Muscle layer of colon (tissue), 2 donors: Measurements from ENCODE around the gene IRX3.
"Not testable (repeated sequence)": the region's sequence is repeated elsewhere in the genome, so short reads cannot be mapped to it uniquely, and the experiment has no call there.

ENCODE experiments used
- H3K27ac ChIP-seq: one replicate; pipeline ENCODE4 v1.7.0; 2013; ENCODE audit warnings: low read depth, mild to moderate bottlenecking, low read length, moderate library complexity
- H3K27me3 ChIP-seq, 2 donors: one replicate each; pipeline ENCODE4 v1.7.0; 2013; ENCODE audit warnings: low read length in 2 of 2, mild to moderate bottlenecking in 2 of 2; ENCODE audit not compliant: insufficient read depth in 2 of 2, control insufficient read depth in 1 of 2
- H3K36me3 ChIP-seq: one replicate; pipeline ENCODE4 v1.7.0; 2013; ENCODE audit warnings: mild to moderate bottlenecking, low read length; ENCODE audit not compliant: insufficient read depth
- H3K4me1 ChIP-seq: one replicate; pipeline ENCODE4 v1.7.0; 2013; ENCODE audit warnings: mild to moderate bottlenecking, low read length; ENCODE audit not compliant: insufficient read depth
- H3K4me3 ChIP-seq, 2 donors: one replicate each; pipeline ENCODE4 v1.7.0; 2013; ENCODE audit warnings: low read length in 2 of 2, low read depth in 1 of 2, mild to moderate bottlenecking in 1 of 2, moderate library complexity in 1 of 2
- H3K9ac ChIP-seq: one replicate; pipeline ENCODE4 v1.7.0; 2013; ENCODE audit warnings: low read length
- H3K9me3 ChIP-seq: one replicate; pipeline ENCODE4 v1.7.0; 2013; ENCODE audit warnings: mild to moderate bottlenecking, low read length
- donor health status: abdominal sarcoma.
- donor health status: Adenocarcinoma of cecum.

IRX3 gene

DNA sequence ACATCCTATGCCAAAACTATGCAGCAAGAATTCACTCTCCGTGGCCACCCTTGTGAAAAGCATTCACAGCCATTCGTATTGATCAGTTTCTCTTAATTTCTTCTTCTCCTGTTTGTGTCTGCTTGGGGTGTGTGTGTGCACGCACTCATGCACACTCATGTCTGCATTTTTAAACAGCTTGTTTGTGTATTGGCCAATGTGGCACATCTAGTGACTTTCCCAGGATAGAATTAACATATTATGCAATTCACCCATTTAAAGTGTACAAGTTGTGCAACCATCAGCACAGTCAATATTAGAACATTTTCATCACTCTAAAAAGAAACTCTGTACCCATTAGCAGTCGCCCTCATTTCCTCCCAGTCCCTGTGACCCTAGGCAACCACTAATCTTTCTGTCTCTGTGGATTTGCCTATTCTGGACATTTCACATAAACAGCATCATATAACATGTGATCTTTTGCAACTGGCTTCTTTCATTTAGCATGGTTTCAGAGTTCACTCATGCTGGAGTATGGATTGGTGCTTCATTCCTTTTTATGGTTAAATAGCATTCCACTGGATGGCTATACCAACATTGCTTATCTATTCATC, 20.1 kb downstream of the IRX3 start:
- no peak overlapping the region for H3K27ac ChIP-seq
- no peaks in the 10 kb centered on the region for H3K4me1 ChIP-seq
- H3K4me3 ChIP-seq: no peak overlapping the region
- H3K9me3 ChIP-seq: no peaks in the 10 kb centered on the region
- H3K27me3 ChIP-seq: no peaks in the 10 kb centered on the region
- H3K36me3 ChIP-seq: no peaks in the 10 kb centered on the region
- no peak overlapping the region for H3K9ac ChIP-seq

- no peak overlapping the region for H3K27ac ChIP-seq
- no peak overlapping the region for H3K4me3 ChIP-seq
- no peaks in the 10 kb centered on the region for H3K27me3 ChIP-seq
- no peaks in the 10 kb centered on the region for H3K9me3 ChIP-seq
- no peak overlapping the region for H3K9ac ChIP-seq
- no peaks in the 10 kb centered on the region for H3K4me1 ChIP-seq
- no peaks in the 10 kb centered on the region for H3K36me3 ChIP-seq
Measured at GRCh38 chr16:54265575-54266107, 20.9 kb downstream of the IRX3 start.

- Histone ChIP-seq H3K4me3 (no peak overlapping the region), H3K27ac (no peak overlapping the region), H3K4me1 (no peaks in the 10 kb centered on the region), H3K36me3 (no peaks in the 10 kb centered on the region), H3K9ac (no peak overlapping the region), H3K27me3 (no peaks in the 10 kb centered on the region), H3K9me3 (no peaks in the 10 kb centered on the region)
Measured at GRCh38 chr16:54253118-54253517, 33.5 kb downstream of the IRX3 start.

GRCh38 chr16:54248863-54249710, 37.5 kb downstream of the IRX3 start:
- no peaks in the 10 kb centered on the region for H3K4me1 ChIP-seq
- no peaks in the 10 kb centered on the region for H3K9me3 ChIP-seq
- peaks cover 0 to 4% of the 10 kb centered on the region in 2 donors for H3K27me3 ChIP-seq
- no peak overlapping the region for H3K9ac ChIP-seq
- H3K36me3 ChIP-seq: no peaks in the 10 kb centered on the region
- no peak overlapping the region for H3K27ac ChIP-seq
- no peak overlapping the region for H3K4me3 ChIP-seq

DNA sequence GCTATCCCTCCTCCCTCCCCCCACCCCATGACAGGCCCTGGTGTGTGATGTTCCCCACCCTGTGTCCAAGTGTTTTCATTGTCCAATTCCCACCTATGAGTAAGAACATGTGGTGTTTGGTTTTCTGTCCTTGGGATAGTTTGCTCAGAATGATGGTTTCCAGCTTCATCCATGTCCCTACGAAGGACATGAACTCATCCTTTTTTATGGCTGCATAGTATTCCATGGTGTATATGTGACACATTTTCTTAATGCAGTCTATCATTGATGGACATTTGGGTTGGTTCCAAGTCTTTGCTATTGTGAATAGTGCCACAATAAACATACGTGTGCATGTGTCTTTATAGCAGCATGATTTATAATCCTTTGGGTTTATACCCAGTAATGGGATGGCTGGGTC, 38.9 kb downstream of the IRX3 start:
- H3K27me3 ChIP-seq, H3K27ac ChIP-seq, H3K4me3 ChIP-seq, H3K9me3 ChIP-seq, H3K9ac ChIP-seq, H3K4me1 ChIP-seq, H3K36me3 ChIP-seq: not testable (repeated sequence)

DNA sequence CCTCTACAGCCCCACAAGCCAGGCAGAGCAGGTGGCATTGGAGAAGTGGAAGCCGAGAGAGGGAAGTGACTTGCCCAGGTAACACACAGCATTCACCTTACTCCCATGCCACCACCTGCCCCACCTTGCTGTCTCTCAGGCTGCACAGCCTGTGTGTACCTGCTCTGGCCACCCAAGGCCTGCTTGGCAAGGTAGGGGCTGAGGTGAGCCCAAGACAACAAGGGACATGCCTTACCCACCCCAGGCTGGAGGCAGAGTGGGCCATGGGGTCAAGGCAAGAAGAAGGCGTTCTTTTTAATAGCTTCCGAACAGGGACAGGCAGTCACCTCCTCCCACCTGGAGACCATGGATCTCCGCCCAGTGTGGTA, 40.1 kb downstream of the IRX3 start:
- H3K27ac ChIP-seq: no peak overlapping the region
- peaks cover 0 to 4% of the 10 kb centered on the region in 2 donors for H3K27me3 ChIP-seq
- no peaks in the 10 kb centered on the region for H3K36me3 ChIP-seq
- no peak overlapping the region for H3K4me3 ChIP-seq
- H3K4me1 ChIP-seq: no peaks in the 10 kb centered on the region
- H3K9me3 ChIP-seq: no peaks in the 10 kb centered on the region
- H3K9ac ChIP-seq: no peak overlapping the region

GRCh38 chr16:54245788-54246453, 40.7 kb downstream of the IRX3 start:
- no peak overlapping the region for H3K4me3 ChIP-seq
- no peak overlapping the region for H3K27ac ChIP-seq
- peaks cover 0 to 4% of the 10 kb centered on the region in 2 donors for H3K27me3 ChIP-seq
- no peaks in the 10 kb centered on the region for H3K4me1 ChIP-seq
- H3K36me3 ChIP-seq: no peaks in the 10 kb centered on the region
- no peak overlapping the region for H3K9ac ChIP-seq
- H3K9me3 ChIP-seq: no peaks in the 10 kb centered on the region

- H3K4me1 ChIP-seq: no peaks in the 10 kb centered on the region
- no peak overlapping the region for H3K27ac ChIP-seq
- H3K27me3 ChIP-seq: peaks cover 0 to 4% of the 10 kb centered on the region in 2 donors
Measured at GRCh38 chr16:54244061-54244886, 42.3 kb downstream of the IRX3 start.

DNA sequence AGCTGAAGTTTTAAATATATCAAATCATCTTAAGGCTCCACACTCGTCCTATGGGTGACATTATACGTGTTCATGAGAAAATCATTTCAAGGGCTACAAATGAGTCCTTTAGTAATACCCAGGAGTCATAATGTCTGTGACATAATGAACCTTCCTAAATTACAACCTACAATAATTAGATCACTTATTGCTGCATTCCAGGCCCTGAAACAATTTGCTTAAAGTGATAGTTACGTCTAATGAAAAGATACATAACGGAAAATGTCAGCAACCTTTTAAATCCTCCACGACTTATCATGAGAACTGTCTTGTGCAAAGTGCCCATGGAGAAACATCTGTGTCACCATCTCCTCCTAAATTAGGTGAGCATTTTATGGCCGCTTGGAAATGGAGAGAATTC, 43.4 kb downstream of the IRX3 start:
- no peak overlapping the region for H3K9ac ChIP-seq
- H3K4me1 ChIP-seq: no peaks in the 10 kb centered on the region
- H3K36me3 ChIP-seq: no peaks in the 10 kb centered on the region
- H3K9me3 ChIP-seq: no peaks in the 10 kb centered on the region
- no peak overlapping the region for H3K27ac ChIP-seq
- H3K27me3 ChIP-seq: peaks cover 0 to 4% of the 10 kb centered on the region in 2 donors
- no peak overlapping the region for H3K4me3 ChIP-seq

More at GRCh38 chr16:54244061-54244886, 42.3 kb downstream of the IRX3 start:
- Histone ChIP-seq H3K9me3 (no peaks in the 10 kb centered on the region), H3K9ac (no peak overlapping the region), H3K36me3 (no peaks in the 10 kb centered on the region), H3K4me3 (no peak overlapping the region)

DNA sequence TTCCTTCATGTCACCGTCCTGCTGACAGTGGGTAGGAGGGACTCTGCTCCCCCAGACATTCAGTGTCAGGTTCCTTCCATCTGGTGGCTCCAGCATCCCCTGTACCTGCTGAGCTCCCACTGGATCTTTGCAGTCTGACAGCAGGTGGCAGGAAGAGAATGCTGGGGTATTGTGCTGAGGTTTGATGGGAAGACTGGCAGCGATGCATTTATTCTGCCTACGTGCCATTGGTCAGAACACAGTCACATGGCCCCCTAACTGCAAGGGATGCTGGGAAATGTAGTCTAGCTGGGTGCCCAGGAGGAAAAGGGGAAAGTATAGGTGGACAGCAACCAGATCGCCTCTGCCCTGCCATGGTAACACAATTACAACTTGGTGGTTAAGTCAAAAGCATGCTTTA, 44.4 kb downstream of the IRX3 start:
- H3K27me3 ChIP-seq: peaks cover 0 to 4% of the 10 kb centered on the region in 2 donors
- no peaks in the 10 kb centered on the region for H3K9me3 ChIP-seq
- no peak overlapping the region for H3K9ac ChIP-seq
- H3K4me3 ChIP-seq: no peak overlapping the region
- H3K27ac ChIP-seq: no peak overlapping the region
- H3K4me1 ChIP-seq: no peaks in the 10 kb centered on the region
- H3K36me3 ChIP-seq: no peaks in the 10 kb centered on the region

- Histone ChIP-seq H3K4me1 (no peaks in the 10 kb centered on the region), H3K36me3 (no peaks in the 10 kb centered on the region), H3K9ac (no peak overlapping the region), H3K27ac (no peak overlapping the region), H3K4me3 (no peak overlapping the region), H3K9me3 (no peaks in the 10 kb centered on the region), H3K27me3 (peaks cover 0 to 4% of the 10 kb centered on the region in 2 donors)
Measured at GRCh38 chr16:54241525-54241924, 45.1 kb downstream of the IRX3 start.
